Trophoblast cell (in vitro differentiated cells and primary cell): ENCODE measurements around the gene CH25H.

Experiments
- DNase-seq, 2 donors: peaks; one replicate each; pipeline ENCODE4 v3.0.0-alpha.2; 2016
- H2AFZ ChIP-seq: 2 replicates; pipeline ENCODE4 v1.6.1; 2013; ENCODE audit warnings: low read length, moderate library complexity, mild to moderate bottlenecking; ENCODE audit not compliant: insufficient read depth, poor library complexity
- H2AK5ac ChIP-seq: 2 replicates; pipeline ENCODE4 v1.6.1; 2013; ENCODE audit warnings: mild to moderate bottlenecking, low read length
- H2BK120ac ChIP-seq: 2 replicates; pipeline ENCODE4 v1.6.1; 2013; ENCODE audit warnings: low read length, mild to moderate bottlenecking, moderate library complexity; ENCODE audit not compliant: insufficient read depth, poor library complexity
- H2BK12ac ChIP-seq: 2 replicates; pipeline ENCODE4 v1.6.1; 2013; ENCODE audit warnings: mild to moderate bottlenecking, low read length, moderate library complexity
- H2BK5ac ChIP-seq: 2 replicates; pipeline ENCODE4 v1.6.1; 2013; ENCODE audit warnings: low read length, low read depth, moderate library complexity, mild to moderate bottlenecking; ENCODE audit not compliant: poor library complexity
- H3K14ac ChIP-seq: 2 replicates; pipeline ENCODE4 v1.6.1; 2013; ENCODE audit warnings: mild to moderate bottlenecking, low read length
- H3K18ac ChIP-seq: 2 replicates; pipeline ENCODE4 v1.6.1; 2013; ENCODE audit warnings: mild to moderate bottlenecking, low read length
- H3K23ac ChIP-seq: 2 replicates; pipeline ENCODE4 v1.6.1; 2013; ENCODE audit warnings: low read length
- H3K27ac ChIP-seq: 2 replicates; pipeline ENCODE4 v1.5.1; 2013; ENCODE audit warnings: low read depth, mild to moderate bottlenecking, inconsistent platforms, low read length, moderate library complexity
- H3K27me3 ChIP-seq: 2 replicates; pipeline ENCODE4 v1.6.1; 2013; ENCODE audit warnings: inconsistent platforms, mild to moderate bottlenecking, low read length, moderate library complexity; ENCODE audit not compliant: insufficient read depth
- H3K36me3 ChIP-seq, 2 experiments: 1 replicate in 1 of 2; 2 replicates in 1 of 2; pipeline ENCODE4 v1.6.1; 2013; ENCODE audit warnings: low read length in 2 of 2, mild to moderate bottlenecking in 2 of 2, moderate library complexity in 1 of 2; ENCODE audit not compliant: insufficient read depth in 2 of 2, control insufficient read depth in 1 of 2
- H3K4ac ChIP-seq: 2 replicates; pipeline ENCODE4 v1.6.1; 2013; ENCODE audit warnings: low read depth, mild to moderate bottlenecking, low read length, moderate library complexity
- H3K4me1 ChIP-seq, 2 experiments: 1 replicate in 1 of 2; 2 replicates in 1 of 2; pipeline ENCODE4 v1.6.1; 2013; ENCODE audit warnings: low read length in 2 of 2, mild to moderate bottlenecking in 2 of 2, moderate library complexity in 1 of 2; ENCODE audit not compliant: insufficient read depth in 2 of 2, control insufficient read depth in 1 of 2
- H3K4me2 ChIP-seq: 2 replicates; pipeline ENCODE4 v1.6.1; 2013; ENCODE audit warnings: inconsistent platforms, mild to moderate bottlenecking, low read length, moderate library complexity
- H3K4me3 ChIP-seq: 2 replicates; pipeline ENCODE4 v1.5.1; 2013; ENCODE audit warnings: mild to moderate bottlenecking, low read depth, low read length, inconsistent platforms
- H3K79me1 ChIP-seq: one replicate; pipeline ENCODE4 v1.6.1; 2013; ENCODE audit warnings: low read length
- H3K79me2 ChIP-seq: 2 replicates; pipeline ENCODE4 v1.6.1; 2013; ENCODE audit warnings: low read length, mild to moderate bottlenecking; ENCODE audit not compliant: control insufficient read depth, insufficient read depth, poor library complexity
- H3K9ac ChIP-seq: 2 replicates; pipeline ENCODE4 v1.6.1; 2013; ENCODE audit warnings: mild to moderate bottlenecking, low read length
- H3K9me3 ChIP-seq: 2 replicates; pipeline ENCODE4 v1.6.1; 2013; ENCODE audit warnings: low read depth, mild to moderate bottlenecking, control low read depth, inconsistent platforms, low read length; ENCODE audit not compliant: insufficient read depth
- H4K12ac ChIP-seq: 2 replicates; pipeline ENCODE4 v1.6.1; 2013; ENCODE audit warnings: low read depth, mild to moderate bottlenecking, low read length, moderate library complexity
- H4K8ac ChIP-seq: 2 replicates; pipeline ENCODE4 v1.6.1; 2013; ENCODE audit warnings: low read depth, mild to moderate bottlenecking, low read length, moderate library complexity
- H4K91ac ChIP-seq: one replicate; pipeline ENCODE4 v1.6.1; 2013; ENCODE audit warnings: low read depth, mild to moderate bottlenecking, low read length, moderate library complexity
- WGBS: extraction: QIAGEN DNeasy Blood & Tissue Kit; methylation state at CpG from one replicate; pipeline ENCODE4 v1.1.7; 2013; ENCODE audit warnings: missing lambda C conversion rate; ENCODE audit not compliant: insufficient read length, insufficient coverage; ENCODE audit errors: extremely low coverage; 5-methylcytosine and 5-hydroxymethylcytosine counted together

Gene CH25H

DNA sequence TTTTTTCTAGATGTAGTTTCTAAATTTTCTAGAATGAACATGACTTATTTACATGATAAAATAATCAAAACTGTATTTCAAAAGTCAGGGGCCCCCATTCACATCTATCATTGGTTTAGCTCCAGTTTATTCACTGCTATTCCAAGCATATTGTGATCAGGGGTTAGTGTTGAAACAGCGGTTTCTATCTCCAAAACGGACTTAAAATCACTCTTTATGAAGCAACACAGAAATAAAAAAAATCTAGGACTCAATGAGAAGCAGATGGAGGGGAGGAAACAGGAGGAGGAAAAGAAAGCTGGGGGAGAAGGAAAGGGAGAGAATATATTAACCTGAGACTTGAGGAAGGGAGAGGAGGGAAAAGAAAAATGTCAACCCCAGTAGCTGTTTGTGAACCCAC, 14.8 kb upstream of the CH25H start:
- Histone ChIP-seq H3K9me3 (no peaks in the 10 kb centered on the region), H4K8ac (no peak overlapping the region), H3K27me3 (no peaks in the 10 kb centered on the region), H3K14ac (no peak overlapping the region), H2AK5ac (no peak overlapping the region), H3K27ac (no peak overlapping the region), H3K4ac (no peak overlapping the region), H3K4me3 (no peak overlapping the region), H3K79me1 (no peaks in the 10 kb centered on the region), H2BK5ac (no peak overlapping the region), H3K4me2 (no peak overlapping the region), H2AFZ (no peak overlapping the region), H4K91ac (no peak overlapping the region), H3K79me2 (no peaks in the 10 kb centered on the region), H3K36me3 (no peaks in the 10 kb centered on the region), H3K18ac (no peak overlapping the region), H3K4me1 (no peaks in the 10 kb centered on the region), H2BK12ac (no peak overlapping the region), H4K12ac (no peak overlapping the region), H3K23ac (no peak overlapping the region), H2BK120ac (no peak overlapping the region), H3K9ac (no peak overlapping the region)
- WGBS = no CpG with 5 or more reads among the region's 2 CpGs
- DNase-seq = no peak

DNA sequence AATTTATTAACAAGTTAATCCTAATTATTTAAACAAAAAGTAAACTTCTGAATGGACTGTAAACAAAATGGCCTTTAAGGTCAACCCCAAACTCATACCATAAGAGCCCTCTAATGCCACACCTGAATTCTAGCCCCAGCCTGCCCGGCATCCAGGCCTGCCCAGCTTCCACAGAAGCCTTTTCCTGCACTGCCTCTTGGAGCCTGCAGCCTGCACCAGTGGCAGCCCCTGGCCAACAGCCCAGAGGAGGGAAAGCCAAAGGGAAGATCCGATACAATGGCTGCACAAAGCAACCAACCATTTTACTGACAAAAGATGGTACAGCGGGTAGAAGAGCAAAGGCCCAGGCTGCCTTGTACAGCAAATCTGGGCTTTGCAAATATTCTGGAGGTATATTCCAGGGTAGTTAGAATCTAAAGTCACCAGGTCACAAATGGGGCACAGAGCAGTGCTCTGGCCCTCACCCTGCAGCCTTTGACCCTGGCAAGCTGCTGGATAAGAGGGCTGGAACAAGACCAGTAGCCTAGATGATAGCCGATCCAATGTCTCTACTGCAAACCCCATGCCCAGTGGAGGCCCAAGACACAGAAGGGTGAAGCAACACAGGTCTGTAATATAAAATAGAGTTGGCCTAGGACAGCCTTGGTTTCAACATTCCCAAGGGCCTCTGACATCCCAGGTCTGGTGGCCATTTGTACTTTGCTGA, 12.5 kb upstream of the CH25H start:
- Histone ChIP-seq H3K36me3 (peaks cover 0 to 2% of the 10 kb centered on the region in 2 experiments), H2AK5ac (no peak overlapping the region), H3K4ac (no peak overlapping the region), H3K4me1 (no peaks in the 10 kb centered on the region), H3K14ac (no peak overlapping the region), H3K9ac (no peak overlapping the region), H3K27ac (no peak overlapping the region), H3K79me1 (no peaks in the 10 kb centered on the region), H3K27me3 (no peaks in the 10 kb centered on the region), H2BK5ac (no peak overlapping the region), H2BK12ac (no peak overlapping the region), H2AFZ (no peak overlapping the region), H3K18ac (no peak overlapping the region), H3K4me3 (no peak overlapping the region), H3K4me2 (no peak overlapping the region), H4K8ac (no peak overlapping the region), H3K9me3 (no peaks in the 10 kb centered on the region), H3K23ac (no peak overlapping the region), H3K79me2 (no peaks in the 10 kb centered on the region), H4K91ac (no peak overlapping the region), H4K12ac (no peak overlapping the region), H2BK120ac (no peak overlapping the region)
- WGBS = no CpG with 5 or more reads among the region's 4 CpGs
- DNase-seq = no peak

DNA sequence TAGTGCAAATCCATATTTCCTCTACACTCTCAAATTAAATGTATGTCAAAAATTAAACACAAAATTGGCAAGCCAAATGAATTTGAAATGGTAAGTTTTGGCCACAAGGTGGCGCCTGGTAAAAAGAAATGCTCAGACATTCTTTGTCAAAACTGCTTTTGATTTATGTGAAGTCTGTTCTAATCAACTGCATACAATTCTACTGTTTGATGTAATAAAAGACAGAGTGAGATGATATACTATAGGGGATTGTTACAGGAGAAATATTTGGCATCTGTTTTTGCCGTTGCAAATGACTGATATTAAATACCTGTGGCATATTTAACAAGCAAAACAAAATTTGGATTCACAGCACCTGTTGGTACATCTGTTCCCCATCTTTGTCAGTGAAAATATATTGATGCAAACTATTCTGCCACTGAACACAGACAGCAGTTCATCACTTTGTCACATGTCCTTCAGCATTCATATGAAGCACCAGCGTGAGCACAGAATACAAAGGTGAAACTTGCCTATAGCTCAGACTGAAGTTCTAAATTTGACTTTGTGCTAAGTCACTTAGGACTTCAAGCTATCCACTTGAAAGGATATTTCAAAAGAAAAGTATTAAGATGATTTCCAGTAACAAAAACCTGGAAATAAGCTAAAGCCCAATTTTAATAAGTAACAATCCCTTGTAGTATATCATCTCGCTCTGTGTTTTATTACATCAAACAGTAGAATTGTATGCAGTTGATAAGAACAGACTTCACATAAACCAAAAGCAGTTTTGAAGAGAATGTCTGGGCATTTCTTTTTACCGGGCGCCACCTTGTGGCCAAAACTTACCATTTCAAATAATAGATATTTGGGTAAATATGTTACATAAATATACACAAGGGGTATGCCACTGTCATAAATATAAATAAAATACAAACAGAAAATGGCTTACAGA, 10.2 kb upstream of the CH25H start:
- WGBS = no CpG with 5 or more reads among the region's 6 CpGs
- Histone ChIP-seq H2BK5ac (no peak overlapping the region), H4K8ac (no peak overlapping the region), H2AK5ac (no peak overlapping the region), H4K91ac (no peak overlapping the region), H3K79me2 (no peaks in the 10 kb centered on the region), H3K4me2 (no peak overlapping the region), H4K12ac (no peak overlapping the region), H3K9ac (no peak overlapping the region), H3K36me3 (peaks cover 0 to 2% of the 10 kb centered on the region in 2 experiments), H2BK120ac (no peak overlapping the region), H3K27me3 (no peaks in the 10 kb centered on the region), H3K79me1 (no peaks in the 10 kb centered on the region), H2BK12ac (no peak overlapping the region), H3K9me3 (no peaks in the 10 kb centered on the region), H3K4ac (no peak overlapping the region), H3K27ac (no peak overlapping the region), H3K14ac (no peak overlapping the region), H3K4me1 (no peaks in the 10 kb centered on the region), H3K18ac (no peak overlapping the region), H3K4me3 (no peak overlapping the region), H2AFZ (no peak overlapping the region), H3K23ac (no peak overlapping the region)
- DNase-seq = peak; percentile 52 to 90

DNA sequence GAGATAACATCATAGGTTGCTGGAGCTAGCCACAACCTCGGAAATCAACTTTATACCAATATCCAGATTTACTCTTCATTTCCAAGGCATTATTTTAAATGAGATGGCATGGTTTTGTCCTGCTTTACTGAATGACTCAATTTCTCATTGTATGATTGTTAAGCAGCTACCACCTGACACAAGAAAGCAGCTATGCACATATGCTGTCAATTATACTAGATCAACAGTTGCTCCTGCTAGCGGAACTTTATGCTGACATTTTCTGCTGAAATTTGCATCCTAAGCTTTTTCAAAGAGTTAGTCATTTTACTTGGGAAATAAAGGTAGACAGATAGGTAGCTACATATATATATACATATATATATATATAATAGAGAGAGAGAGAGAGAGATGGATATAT, 8.9 kb upstream of the CH25H start:
- Histone ChIP-seq H3K9ac (no peak overlapping the region), H3K36me3 (peaks cover 0 to 2% of the 10 kb centered on the region in 2 experiments), H3K79me2 (no peaks in the 10 kb centered on the region), H2BK5ac (no peak overlapping the region), H2AK5ac (no peak overlapping the region), H3K4me3 (no peak overlapping the region), H3K14ac (no peak overlapping the region), H3K27ac (no peak overlapping the region), H2BK120ac (no peak overlapping the region), H3K4me2 (no peak overlapping the region), H3K79me1 (no peaks in the 10 kb centered on the region), H3K27me3 (no peaks in the 10 kb centered on the region), H4K12ac (no peak overlapping the region), H3K18ac (no peak overlapping the region), H3K9me3 (no peaks in the 10 kb centered on the region), H3K4ac (no peak overlapping the region), H2BK12ac (no peak overlapping the region), H3K4me1 (no peaks in the 10 kb centered on the region), H2AFZ (no peak overlapping the region), H4K91ac (no peak overlapping the region), H4K8ac (no peak overlapping the region), H3K23ac (no peak overlapping the region)
- DNase-seq = no peak
- no CpG with 5 or more reads among the region's 2 CpGs for WGBS
